ENCODE measurements around the gene C1orf87. TPM values are rescaled to one million over a fixed set of nuclear protein-coding genes. Genes with fewer than 3 reads are reported as not detected.

C1orf87 gene
- total RNA-seq, 1 experiment from 2014 or later = not detected

- ChIA-PET POLR2A (ENCODE audit: unreplicated experiment) (no interaction called here), CTCF (no interaction called here)
- Histone ChIP-seq H3K9me2 (replicated peaks; ENCODE audit: low read length) (no peaks in the 10 kb centered on the region), H3K4me3 (ENCODE audit: low read length) (no peak overlapping the region), H4K20me1 (ENCODE audit: low read length) (no peaks in the 10 kb centered on the region), H3K79me2 (ENCODE audit: low read length) (no peaks in the 10 kb centered on the region), H3K4me1 (ENCODE audit: insufficient read depth, low read length) (no peaks in the 10 kb centered on the region), H3K4me2 (ENCODE audit: low read length) (no peak overlapping the region), H3K27me3 (ENCODE audit: low read length) (peaks cover 32% of the 10 kb centered on the region), H2AFZ (ENCODE audit: low read length) (no peak overlapping the region), H3K9ac (ENCODE audit: low read length) (no peak overlapping the region), H3K36me3 (ENCODE audit: low read depth, low read length) (no peaks in the 10 kb centered on the region), H3K9me3 (ENCODE audit: low read length) (no peaks in the 10 kb centered on the region), H3F3A (ENCODE audit: low read length, unreplicated experiment) (no peaks in the 10 kb centered on the region), H3K27ac (ENCODE audit: low read length) (no peak overlapping the region)
- no peak for ATAC-seq
- TF ChIP-seq EZH2 (IDR thresholded peaks at IDR 0.05; ENCODE audit: low read length, unreplicated experiment) (no peak), EZH2phosphoT487 (IDR thresholded peaks at IDR 0.05; ENCODE audit: borderline replicate concordance, low read length) (no peak), CTCF (conservative IDR thresholded peaks at IDR 0.05; ENCODE audit: low read depth, low read length) (no peak)
- BruUV-seq (replicated peaks) = no TSS peak
- intact Hi-C loops (cut with micrococcal nuclease) = no loop called here
- DNase-seq = no peak
Measured at GRCh38 chr1:60111716-60112115, 38.1 kb upstream of the C1orf87 start.

- ATAC-seq (no peak), DNase-seq (no peak)
- Histone ChIP-seq H3K27me3 (ENCODE audit: low read length) (peaks cover 31% of the 10 kb centered on the region), H2AFZ (ENCODE audit: low read length) (no peak overlapping the region), H3K9ac (ENCODE audit: low read length) (no peak overlapping the region), H4K20me1 (ENCODE audit: low read length) (no peaks in the 10 kb centered on the region), H3F3A (ENCODE audit: low read length, unreplicated experiment) (no peaks in the 10 kb centered on the region), H3K4me2 (ENCODE audit: low read length) (no peak overlapping the region), H3K9me2 (replicated peaks; ENCODE audit: low read length) (no peaks in the 10 kb centered on the region), H3K9me3 (ENCODE audit: low read length) (no peaks in the 10 kb centered on the region), H3K79me2 (ENCODE audit: low read length) (no peaks in the 10 kb centered on the region), H3K4me3 (ENCODE audit: low read length) (no peak overlapping the region), H3K4me1 (ENCODE audit: insufficient read depth, low read length) (no peaks in the 10 kb centered on the region), H3K27ac (ENCODE audit: low read length) (no peak overlapping the region), H3K36me3 (ENCODE audit: low read depth, low read length) (no peaks in the 10 kb centered on the region)
- intact Hi-C loops (cut with micrococcal nuclease) = no loop called here
- BruUV-seq (replicated peaks) = no TSS peak
- ChIA-PET POLR2A (ENCODE audit: unreplicated experiment) (no interaction called here), CTCF (no interaction called here)
- TF ChIP-seq EZH2 (IDR thresholded peaks at IDR 0.05; ENCODE audit: low read length, unreplicated experiment) (no peak), CTCF (conservative IDR thresholded peaks at IDR 0.05; ENCODE audit: low read depth, low read length) (no peak), EZH2phosphoT487 (IDR thresholded peaks at IDR 0.05; ENCODE audit: borderline replicate concordance, low read length) (no peak)
Measured at GRCh38 chr1:60111118-60111517, 37.5 kb upstream of the C1orf87 start.

GRCh38 chr1:60108196-60108595, 34.6 kb upstream of the C1orf87 start:
- no peak overlapping the region for H3K4me2 ChIP-seq (ENCODE audit: low read length)
- no peak for ATAC-seq
- H3K36me3 ChIP-seq (ENCODE audit: low read depth, low read length) = no peaks in the 10 kb centered on the region
- no peaks in the 10 kb centered on the region for H3K4me1 ChIP-seq (ENCODE audit: insufficient read depth, low read length)
- DNase-seq = no peak
- no peaks in the 10 kb centered on the region for H4K20me1 ChIP-seq (ENCODE audit: low read length)
- no peaks in the 10 kb centered on the region for H3K9me2 ChIP-seq (replicated peaks; ENCODE audit: low read length)
- TF ChIP-seq CTCF (conservative IDR thresholded peaks at IDR 0.05; ENCODE audit: low read depth, low read length) (no peak), EZH2 (IDR thresholded peaks at IDR 0.05; ENCODE audit: low read length, unreplicated experiment) (no peak), EZH2phosphoT487 (IDR thresholded peaks at IDR 0.05; ENCODE audit: borderline replicate concordance, low read length) (no peak)
- CTCF ChIA-PET = no interaction called here
- H3F3A ChIP-seq (ENCODE audit: low read length, unreplicated experiment) = no peaks in the 10 kb centered on the region
- no peak overlapping the region for H3K4me3 ChIP-seq (ENCODE audit: low read length)
- no peak overlapping the region for H2AFZ ChIP-seq (ENCODE audit: low read length)
- H3K27me3 ChIP-seq (ENCODE audit: low read length) = 0 out of 2 replicates have a peak, but pooled peaks cover 6% of the 10 kb centered on the region
- H3K27ac ChIP-seq (ENCODE audit: low read length) = no peak overlapping the region
- H3K79me2 ChIP-seq (ENCODE audit: low read length) = no peaks in the 10 kb centered on the region
- H3K9me3 ChIP-seq (ENCODE audit: low read length) = no peaks in the 10 kb centered on the region
- BruUV-seq (replicated peaks) = no TSS peak
- no peak overlapping the region for H3K9ac ChIP-seq (ENCODE audit: low read length)
- intact Hi-C loops (cut with micrococcal nuclease) = no loop called here
- POLR2A ChIA-PET (ENCODE audit: unreplicated experiment) = no interaction called here
